B cell (primary cell): ENCODE results near the gene CELSR3. TPM values are rescaled to one million over a fixed set of nuclear protein-coding genes. Genes with fewer than 3 reads are reported as not detected.

ENCODE experiments used
- ATAC-seq: fragments of 200-7000 bp; cut with Tn5 transposase; one replicate; pipeline ENCODE4 v1.10.0; 2021; ENCODE audit warnings: low read depth, mild to moderate bottlenecking, moderate number of reproducible peaks, moderate library complexity
- CTCF ChIA-PET: fragments of 350-600 bp; sonication (Branson Sonifier 250); formaldehyde crosslinking; loops from one replicate; lab custom pipeline; 2021; ENCODE audit warnings: antibody characterized with exemption, inconsistent platforms; lab: Charles Lee
- POLR2A ChIA-PET: fragments of 350-600 bp; sonication (Branson Sonifier 250); formaldehyde crosslinking; loops from one replicate; lab custom pipeline; 2021; ENCODE audit warnings: antibody characterized with exemption; lab: Charles Lee
- DNase-seq: peaks from one replicate; pipeline ENCODE4 v3.0.0; 2013
- H2AFZ ChIP-seq: 2 replicates; pipeline ENCODE4 v1.6.1; 2012; ENCODE audit warnings: mild to moderate bottlenecking, low read depth, low read length; ENCODE audit not compliant: insufficient read depth, poor library complexity, severe bottlenecking
- H3K27ac ChIP-seq, 2 donors: 1 replicate in 1 of 2; 2 replicates in 1 of 2; pipeline ENCODE4 v1.5.1; 2012 to 2013; ENCODE audit warnings: low read length in 2 of 2, mild to moderate bottlenecking in 2 of 2, moderate library complexity in 1 of 2
- H3K27me3 ChIP-seq, 4 experiments: fragments of 200-600 bp in 1 of 4; sonication (generic) in 1 of 4; replicated peaks in 1 of 4; 1 replicate in 2 of 4; 2 replicates in 2 of 4; pipeline versions ENCODE4 v1.6.1 to v1.7.0; 2013 to 2016; ENCODE audit warnings: low read length in 3 of 4, mild to moderate bottlenecking in 2 of 4, mixed read lengths in 1 of 4, moderate library complexity in 1 of 4; ENCODE audit not compliant: insufficient read depth in 4 of 4, control insufficient read depth in 3 of 4; ENCODE audit errors: control extremely low read depth in 1 of 4
- H3K36me3 ChIP-seq, 2 experiments: replicated peaks in 1 of 2; 1 replicate in 1 of 2; 2 replicates in 1 of 2; pipeline versions ENCODE4 v1.6.1 to v1.7.1; 2013; ENCODE audit warnings: low read length in 1 of 2; ENCODE audit not compliant: insufficient read depth in 2 of 2, control insufficient read depth in 1 of 2; ENCODE audit errors: control extremely low read depth in 1 of 2, extremely low read depth in 1 of 2
- H3K4me1 ChIP-seq, 2 donors: fragments of 200-600 bp in 1 of 2; sonication (generic) in 1 of 2; 1 replicate in 1 of 2; 2 replicates in 1 of 2; pipeline versions ENCODE4 v1.5.1 to v1.6.1; 2013 to 2017; ENCODE audit warnings: low read length in 2 of 2; ENCODE audit not compliant: control insufficient read depth in 2 of 2, insufficient read depth in 2 of 2
- H3K4me2 ChIP-seq: replicated peaks from 2 replicates; pipeline ENCODE3; 2012; ENCODE audit warnings: mild to moderate bottlenecking, low read depth, low read length; ENCODE audit not compliant: poor library complexity, severe bottlenecking
- H3K4me3 ChIP-seq, 5 experiments: fragments of 200-600 bp in 1 of 5; sonication (generic) in 1 of 5; 1 replicate in 3 of 5; 2 replicates in 2 of 5; pipeline versions ENCODE4 v1.5.1 to v1.7.0; 2011 to 2016; ENCODE audit warnings: low read length in 4 of 5, mild to moderate bottlenecking in 4 of 5, low read depth in 2 of 5, control low read depth in 1 of 5, moderate library complexity in 1 of 5; ENCODE audit not compliant: insufficient read depth in 1 of 5; ENCODE audit errors: control extremely low read depth in 1 of 5, extremely low read depth in 1 of 5
- H3K79me2 ChIP-seq: fragments of 200-600 bp; sonication (generic); one replicate; pipeline ENCODE4 v1.6.0; 2016; ENCODE audit warnings: low read length; ENCODE audit not compliant: control insufficient read depth, insufficient read depth
- H3K9ac ChIP-seq: fragments of 200-600 bp; sonication (generic); 2 replicates; pipeline ENCODE4 v1.6.1; 2017; ENCODE audit warnings: mild to moderate bottlenecking, low read length, moderate library complexity
- H3K9me3 ChIP-seq, 3 donors: one replicate each; pipeline versions ENCODE4 v1.6.1 to v1.7.1; 2013; ENCODE audit warnings: low read length in 2 of 3; ENCODE audit not compliant: control insufficient read depth in 2 of 3, insufficient read depth in 1 of 3; ENCODE audit errors: control extremely low read depth in 1 of 3
- H4K20me1 ChIP-seq: 2 replicates; pipeline ENCODE4 v1.6.0; 2012; ENCODE audit warnings: mild to moderate bottlenecking, low read length; ENCODE audit not compliant: insufficient read depth, control insufficient read depth, poor library complexity, severe bottlenecking
- H3K27ac Mint-ChIP-seq: one replicate; pipeline ENCODE4 v1.8.0; 2021; ENCODE audit warnings: mixed read lengths
- H3K27me3 Mint-ChIP-seq: one replicate; pipeline ENCODE4 v1.8.0; 2021; ENCODE audit warnings: mixed read lengths
- H3K4me1 Mint-ChIP-seq: one replicate; pipeline ENCODE4 v1.8.0; 2021; ENCODE audit warnings: mixed read lengths
- H3K4me3 Mint-ChIP-seq: one replicate; pipeline ENCODE4 v1.8.0; 2021; ENCODE audit warnings: mixed read lengths
- H3K9me3 Mint-ChIP-seq: one replicate; pipeline ENCODE4 v1.8.0; 2022; ENCODE audit warnings: mixed read lengths; ENCODE audit not compliant: insufficient read depth
- CTCF ChIP-seq: fragments of 200-600 bp; IDR thresholded peaks from one replicate; pipeline ENCODE4 v1.8.0; 2022; ENCODE audit warnings: antibody characterized with exemption, mild to moderate bottlenecking
- EZH2 ChIP-seq: IDR thresholded peaks from 2 replicates; pipeline ENCODE4 v1.6.1; 2012; ENCODE audit warnings: borderline replicate concordance, low read depth, mild to moderate bottlenecking, moderate library complexity, low read length; ENCODE audit not compliant: insufficient read depth, poor library complexity, severe bottlenecking
- WGBS: methylation state at CpG from one replicate; pipeline ENCODE4 v1.1.5; 2013; ENCODE audit warnings: missing lambda C conversion rate; ENCODE audit not compliant: insufficient coverage; 5-methylcytosine and 5-hydroxymethylcytosine counted together
- intact Hi-C: fragments of 100-400 bp; cut with micrococcal nuclease; formaldehyde crosslinking; loops from one replicate; pipeline ENCODE4 v1.10.0; 2022
- polyA plus RNA-seq: library from polyadenylated mRNA; depleted of rRNA; stranded (reverse); fragments of >200 nt; gene quantifications from 2 replicates; pipeline ENCODE4 v1.2.3, GENCODE V29; 2012
- total RNA-seq, 2 donors: library from RNA; stranded (reverse); fragments of 120-200 nt in 1 of 2; gene quantifications; 1 replicate in 1 of 2; 2 replicates in 1 of 2; pipeline versions ENCODE4 v1.2.3 to v1.2.4, GENCODE V29; 2013 to 2022

Gene CELSR3
- total and polyA plus RNA-seq, 2 donors (not counting 1 experiment from before 2014, with no cell fraction given) = 2.4 to 2.5 TPM

GRCh38 chr3:48694610-48695392 is 32.1 kb upstream of the CELSR3 start:
- POLR2A ChIA-PET = no interaction called here

More at GRCh38 chr3:48694610-48695392, 32.1 kb upstream of the CELSR3 start:
- ATAC-seq (no peak), DNase-seq (no peak)
- Histone ChIP-seq H3K36me3 (peaks cover 19 to 72% of the 10 kb centered on the region in 2 experiments), H3K79me2 (peaks cover 55% of the 10 kb centered on the region), H3K4me3 (no peak overlapping the region), H3K27ac (no peak overlapping the region), H3K27me3 (no peaks in the 10 kb centered on the region), H4K20me1 (peaks cover 81% of the 10 kb centered on the region), H3K4me2 (no peak overlapping the region), H3K9ac (no peak overlapping the region), H3K9me3 (no peaks in the 10 kb centered on the region), H2AFZ (no peak overlapping the region), H3K4me1 (no peaks in the 10 kb centered on the region)
- Mint-ChIP-seq H3K9me3 (no peaks in the 10 kb centered on the region), H3K27me3 (no peaks in the 10 kb centered on the region), H3K4me3 (no peak overlapping the region), H3K27ac (no peak overlapping the region), H3K4me1 (peaks cover 10% of the 10 kb centered on the region)
- no peak for TF ChIP-seq EZH2
- no peak for TF ChIP-seq CTCF
- 97% methylated on average over 22 of the region's 23 CpGs for WGBS
- CTCF ChIA-PET = interaction anchor here (1.4 kb wide), 1 partner anchor 16 kb away, joined by 3 read pairs; no protein-coding TSS in a partner anchor
- intact Hi-C loops = no loop called here
